ENCODE measurements around the gene EHMT1. TPM values are rescaled to one million over a fixed set of nuclear protein-coding genes. Genes with fewer than 3 reads are reported as not detected.

Gene EHMT1
- total and polyA plus RNA-seq, 2 of the 8 experiments (the other 6 are each of a cell fraction or from before 2014, with no cell fraction given) = 95.7 to 163 TPM

DNA sequence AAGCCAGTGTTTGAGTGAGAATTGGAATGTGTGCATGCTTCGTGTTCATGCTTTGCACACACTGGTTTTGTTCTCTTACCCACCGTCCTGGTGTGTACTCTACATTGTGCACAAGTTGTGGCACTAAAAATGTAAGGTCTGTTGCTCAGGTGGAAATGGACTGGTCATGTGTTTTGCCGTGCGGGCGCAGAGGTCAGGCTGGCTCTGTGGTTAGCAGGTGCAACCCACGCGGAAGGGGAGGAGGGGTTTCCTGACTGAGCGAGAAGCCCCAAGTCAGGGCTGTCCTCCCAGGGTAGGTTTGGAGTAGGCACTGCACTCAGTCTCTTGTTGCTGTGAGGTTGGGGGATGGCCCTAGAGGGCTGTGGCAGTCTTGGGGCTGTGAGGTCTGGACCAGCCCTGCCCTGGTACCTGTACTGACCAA, 86.6 kb downstream of the EHMT1 start:
- Histone ChIP-seq H3K36me3 (ENCODE audit: control insufficient read depth in 2 of 4, insufficient read depth in 4 of 4, low read length in 3 of 4) (peaks cover 0 to 9% (median 3%) of the 10 kb centered on the region in 4 experiments; a peak in 3 of 8 replicates), H3K18ac (ENCODE audit: extremely low read depth, low read length) (no peak overlapping the region), H3K27me3 (replicated peaks in 1 of 4; ENCODE audit: control insufficient read depth in 3 of 4, extremely low read depth in 1 of 4, insufficient read depth in 3 of 4, low read length in 3 of 4) (no peaks in the 10 kb centered on the region), H3K4me2 (ENCODE audit: insufficient read depth in 1 of 2, low read depth in 2 of 2, low read length in 2 of 2) (0 out of 4 replicates have a peak overlapping the region, but pooled peaks have one; percentile 10 to 20), H4K20me1 (replicated peaks in 1 of 2; ENCODE audit: control insufficient read depth in 1 of 2, insufficient read depth in 2 of 2, low read length in 2 of 2) (peaks cover 20 to 24% of the 10 kb centered on the region in 2 experiments), H3K4me3 (ENCODE audit: extremely low read depth in 1 of 4, insufficient read depth in 2 of 4, low read depth in 3 of 4, low read length in 4 of 4) (no peak overlapping the region), H3K23me2 (ENCODE audit: low read depth, low read length) (no peaks in the 10 kb centered on the region), H3K27ac (ENCODE audit: low read depth, low read length) (no peak overlapping the region), H2BK12ac (ENCODE audit: low read depth, low read length) (peak overlapping the region; percentile 60; the same call in 1 of the 2 replicates), H3K56ac (replicated peaks; ENCODE audit: insufficient read length, low read depth, low read length) (no peak overlapping the region), H2AFZ (ENCODE audit: low read length) (no peak overlapping the region), H4K8ac (ENCODE audit: extremely low read depth, insufficient read depth, low read length) (no peak overlapping the region), H2BK20ac (ENCODE audit: low read length) (no peak overlapping the region), H2BK15ac (ENCODE audit: low read length) (no peak overlapping the region), H2BK120ac (replicated peaks; ENCODE audit: low read depth, low read length) (no peak overlapping the region), H3K14ac (ENCODE audit: insufficient read length) (no peak overlapping the region), H4K91ac (replicated peaks; ENCODE audit: insufficient read length, low read length) (no peak overlapping the region), H3K9me3 (ENCODE audit: insufficient read depth in 2 of 2, low read depth in 1 of 2, low read length in 1 of 2) (peaks cover 15 to 18% of the 10 kb centered on the region in 2 experiments), H2AK5ac (ENCODE audit: low read depth, low read length) (no peak overlapping the region), H4K5ac (ENCODE audit: insufficient read length, low read depth, low read length) (no peak overlapping the region), H3K4me1 (replicated peaks in 1 of 4; ENCODE audit: control insufficient read depth in 3 of 4, insufficient read depth in 4 of 4, low read length in 3 of 4) (peaks cover 0 to 23% (median 7%) of the 10 kb centered on the region in 4 experiments; a peak in 5 of 7 replicates), H2BK5ac (ENCODE audit: low read depth, low read length) (peak overlapping the region; percentile 71; the same call in 1 of the 2 replicates), H3K79me2 (ENCODE audit: control insufficient read depth in 1 of 2, insufficient read depth in 2 of 2, low read length in 2 of 2) (peaks cover 10 to 87% of the 10 kb centered on the region in 2 experiments), H3K4ac (replicated peaks; ENCODE audit: insufficient read length, low read depth, low read length) (no peak overlapping the region), H3K23ac (ENCODE audit: insufficient read length) (no peak overlapping the region), H3K9ac (replicated peaks in 1 of 4; ENCODE audit: extremely low read depth in 1 of 4, low read depth in 3 of 4, low read length in 3 of 4) (no peak overlapping the region; a peak in 1 of 7 replicates), H3K79me1 (ENCODE audit: low read depth, low read length) (peaks cover 29% of the 10 kb centered on the region)
- ChIA-PET POLR2A (ENCODE audit: partially characterized antibody) (interaction anchor here (0.7 to 1.2 kb wide), 2 partner anchors 11 to 13 kb away, joined by 3 read pairs; no protein-coding TSS in a partner anchor), CTCF (ENCODE audit: partially characterized antibody) (interaction anchor here (0.9 to 1.9 kb wide), 4 partner anchors 10 to 33 kb away, joined by 3 to 7 read pairs (median 6); no protein-coding TSS in a partner anchor)
- DNase-seq (ENCODE audit: low read depth in 1 of 2, low spot score in 2 of 2) (no peak), FAIRE-seq (no peak)
- 77% methylated on average over 8 of the region's 8 CpGs; no CpG with 5 or more reads in 1 of the 2 experiments for WGBS, 2 experiments (ENCODE audit: extremely low coverage in 1 of 2, insufficient coverage in 1 of 2, insufficient read length in 1 of 2, insufficient replicate concordance in 2 of 2, low coverage in 1 of 2, low lambda C conversion rate in 2 of 2, missing lambda C conversion rate in 1 of 2)
- no peak for TF ChIP-seq HDAC2 (IDR thresholded peaks at IDR 0.05; ENCODE audit: borderline replicate concordance in 1 of 2, low read depth in 2 of 2, low read length in 2 of 2)
- TF ChIP-seq, protein P1, sequence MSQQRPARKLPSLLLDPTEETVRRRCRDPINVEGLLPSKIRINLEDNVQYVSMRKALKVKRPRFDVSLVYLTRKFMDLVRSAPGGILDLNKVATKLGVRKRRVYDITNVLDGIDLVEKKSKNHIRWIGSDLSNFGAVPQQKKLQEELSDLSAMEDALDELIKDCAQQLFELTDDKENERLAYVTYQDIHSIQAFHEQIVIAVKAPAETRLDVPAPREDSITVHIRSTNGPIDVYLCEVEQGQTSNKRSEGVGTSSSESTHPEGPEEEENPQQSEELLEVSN (IDR thresholded peaks at IDR 0.05) = no peak
- TF ChIP-seq SP2 (IDR thresholded peaks at IDR 0.05; ENCODE audit: low read length) = no peak

Measured in H1 (cell line).